ENCODE data around the gene CRY2.

DNA sequence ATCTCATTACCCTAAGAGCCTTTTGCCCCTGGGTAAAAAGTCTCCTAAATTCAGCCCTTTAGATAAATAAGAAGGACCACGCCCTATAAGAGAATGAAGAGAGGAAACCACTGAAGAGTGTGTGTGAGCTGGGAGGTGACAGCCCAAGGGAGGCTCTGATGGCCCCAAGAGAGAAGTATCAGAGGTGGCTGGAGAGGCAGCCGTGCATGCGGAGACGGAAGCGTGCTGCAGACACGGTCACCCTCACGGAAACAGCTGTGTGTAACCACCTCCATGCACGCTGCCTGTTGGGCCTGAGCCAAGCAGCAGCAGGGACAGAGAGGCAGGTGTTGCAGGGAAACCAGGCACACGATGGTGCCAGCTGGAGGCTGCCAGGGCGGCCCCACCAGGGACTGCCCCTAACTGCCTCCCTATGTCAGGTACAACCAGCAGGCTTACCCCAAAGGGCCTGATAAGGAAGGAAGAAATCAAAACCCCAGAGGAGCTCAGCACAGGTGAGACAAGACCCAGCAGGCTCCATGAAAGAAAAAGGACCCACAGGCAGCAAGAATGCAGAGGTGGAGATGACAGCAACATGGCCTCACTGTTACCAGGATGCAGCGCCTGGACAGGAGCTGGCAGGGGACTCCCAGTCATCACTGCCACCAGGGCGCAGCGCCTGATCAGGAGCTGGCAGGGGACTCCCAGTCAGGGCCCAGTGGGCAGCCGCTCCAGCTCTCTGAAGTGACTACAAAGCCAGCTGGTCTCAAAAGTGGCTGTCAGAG lies 82.9 kb downstream of the CRY2 start:
- TF ChIP-seq, protein P1, sequence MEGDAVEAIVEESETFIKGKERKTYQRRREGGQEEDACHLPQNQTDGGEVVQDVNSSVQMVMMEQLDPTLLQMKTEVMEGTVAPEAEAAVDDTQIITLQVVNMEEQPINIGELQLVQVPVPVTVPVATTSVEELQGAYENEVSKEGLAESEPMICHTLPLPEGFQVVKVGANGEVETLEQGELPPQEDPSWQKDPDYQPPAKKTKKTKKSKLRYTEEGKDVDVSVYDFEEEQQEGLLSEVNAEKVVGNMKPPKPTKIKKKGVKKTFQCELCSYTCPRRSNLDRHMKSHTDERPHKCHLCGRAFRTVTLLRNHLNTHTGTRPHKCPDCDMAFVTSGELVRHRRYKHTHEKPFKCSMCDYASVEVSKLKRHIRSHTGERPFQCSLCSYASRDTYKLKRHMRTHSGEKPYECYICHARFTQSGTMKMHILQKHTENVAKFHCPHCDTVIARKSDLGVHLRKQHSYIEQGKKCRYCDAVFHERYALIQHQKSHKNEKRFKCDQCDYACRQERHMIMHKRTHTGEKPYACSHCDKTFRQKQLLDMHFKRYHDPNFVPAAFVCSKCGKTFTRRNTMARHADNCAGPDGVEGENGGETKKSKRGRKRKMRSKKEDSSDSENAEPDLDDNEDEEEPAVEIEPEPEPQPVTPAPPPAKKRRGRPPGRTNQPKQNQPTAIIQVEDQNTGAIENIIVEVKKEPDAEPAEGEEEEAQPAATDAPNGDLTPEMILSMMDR (IDR thresholded peaks at IDR 0.05 in 8 of 11, conservative IDR thresholded peaks at IDR 0.05 in 3 of 11) = no peak
- no peak for TF ChIP-seq POLR2A (IDR thresholded peaks at IDR 0.05)

Measured in spleen (tissue), 7 donors.